Lower lobe of right lung (tissue), 2 donors: ENCODE data around the gene MGAT3. TPM values are rescaled to one million over a fixed set of nuclear protein-coding genes. Genes with fewer than 3 reads are reported as not detected.

ENCODE experiments used
- ATAC-seq, 2 donors: fragments of 200-7000 bp; cut with Tn5 transposase; one replicate each; pipeline ENCODE4 v1.9.1; 2020 to 2022; ENCODE audit warnings: mild to moderate bottlenecking in 2 of 2, moderate library complexity in 2 of 2
- DNase-seq: peaks from one replicate; pipeline ENCODE4 v3.0.0-alpha.2; 2020
- H3K27ac ChIP-seq: fragments of 200-600 bp; one replicate; pipeline ENCODE4 v1.8.0; 2022
- H3K27me3 ChIP-seq: fragments of 200-600 bp; one replicate; pipeline ENCODE4 v1.8.0; 2022; ENCODE audit warnings: low read depth
- H3K36me3 ChIP-seq: fragments of 200-600 bp; one replicate; pipeline ENCODE4 v1.8.0; 2022; ENCODE audit warnings: mild to moderate bottlenecking
- H3K4me1 ChIP-seq: fragments of 200-600 bp; one replicate; pipeline ENCODE4 v1.8.0; 2022
- H3K4me3 ChIP-seq: fragments of 200-600 bp; one replicate; pipeline ENCODE4 v1.8.0; 2022; ENCODE audit warnings: mild to moderate bottlenecking
- H3K9me3 ChIP-seq: fragments of 200-600 bp; one replicate; pipeline ENCODE4 v1.8.0; 2022
- CTCF ChIP-seq: fragments of 200-600 bp; IDR thresholded peaks from one replicate; pipeline ENCODE4 v1.8.0; 2022; ENCODE audit warnings: antibody characterized with exemption, mild to moderate bottlenecking
- intact Hi-C: fragments of 100-400 bp; cut with DNase I; formaldehyde crosslinking; loops from one replicate; pipeline ENCODE4 v1.11.0; 2022
- total RNA-seq: library from RNA; stranded (reverse); fragmentation: NEBNext Ultra II Directional; extraction: Animal tissue kit (Norgen Biotek cat#: 25700); gene quantifications from one replicate; pipeline ENCODE4 v1.2.1, GENCODE V29; 2021
- donor health status: DM: no; HTN: yes; CAD: no; lungs with severe emphysema.

MGAT3 gene
- total RNA-seq, 1 donor from 2014 or later: 41.5 TPM

- ATAC-seq (no peak), DNase-seq (no peak)
- no peaks in the 10 kb centered on the region for H3K27me3 ChIP-seq
- peaks cover 45% of the 10 kb centered on the region for H3K36me3 ChIP-seq
- H3K9me3 ChIP-seq: no peaks in the 10 kb centered on the region
- H3K27ac ChIP-seq: no peak overlapping the region
- intact Hi-C loops: no loop called here
- H3K4me1 ChIP-seq: peaks cover 6% of the 10 kb centered on the region
- H3K4me3 ChIP-seq: no peak overlapping the region
- no peak for TF ChIP-seq CTCF
These were observed 42.4 kb upstream of the MGAT3 start for GRCh38 chr22:39414377-39414776.

DNA sequence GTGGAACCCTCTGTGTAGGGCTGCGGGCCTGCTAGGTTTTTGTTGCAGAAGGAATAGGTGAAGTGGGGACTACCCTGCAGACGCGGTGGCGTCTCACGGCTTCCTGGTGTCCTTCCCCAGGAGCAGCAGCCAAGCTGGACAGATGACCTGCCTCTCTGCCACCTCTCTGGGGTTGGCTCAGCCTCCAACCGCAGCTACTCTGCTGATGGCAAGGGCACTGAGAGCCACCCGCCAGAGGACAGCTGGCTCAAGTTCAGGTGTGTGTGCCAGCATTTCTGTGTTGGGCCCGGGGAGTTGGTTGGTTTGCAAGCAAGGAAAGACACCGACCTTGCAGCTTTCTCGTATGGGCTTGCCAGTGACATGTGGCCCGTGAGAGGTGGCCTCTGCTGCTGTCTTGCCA is 41.9 kb upstream of the MGAT3 start:
- Histone ChIP-seq H3K27ac (no peak overlapping the region), H3K36me3 (peaks cover 49% of the 10 kb centered on the region), H3K9me3 (no peaks in the 10 kb centered on the region), H3K4me3 (no peak overlapping the region), H3K27me3 (no peaks in the 10 kb centered on the region), H3K4me1 (peaks cover 6% of the 10 kb centered on the region)
- no peak for TF ChIP-seq CTCF
- ATAC-seq (no peak), DNase-seq (no peak)
- intact Hi-C loops: no loop called here

- Histone ChIP-seq H3K4me3 (no peak overlapping the region), H3K4me1 (peaks cover 6% of the 10 kb centered on the region), H3K27me3 (no peaks in the 10 kb centered on the region), H3K27ac (no peak overlapping the region), H3K36me3 (peaks cover 55% of the 10 kb centered on the region), H3K9me3 (no peaks in the 10 kb centered on the region)
- intact Hi-C loops: no loop called here
- no peak for TF ChIP-seq CTCF
- DNase-seq (no peak), ATAC-seq (no peak)
These were observed 41.3 kb upstream of the MGAT3 start for GRCh38 chr22:39415506-39415905.

DNA sequence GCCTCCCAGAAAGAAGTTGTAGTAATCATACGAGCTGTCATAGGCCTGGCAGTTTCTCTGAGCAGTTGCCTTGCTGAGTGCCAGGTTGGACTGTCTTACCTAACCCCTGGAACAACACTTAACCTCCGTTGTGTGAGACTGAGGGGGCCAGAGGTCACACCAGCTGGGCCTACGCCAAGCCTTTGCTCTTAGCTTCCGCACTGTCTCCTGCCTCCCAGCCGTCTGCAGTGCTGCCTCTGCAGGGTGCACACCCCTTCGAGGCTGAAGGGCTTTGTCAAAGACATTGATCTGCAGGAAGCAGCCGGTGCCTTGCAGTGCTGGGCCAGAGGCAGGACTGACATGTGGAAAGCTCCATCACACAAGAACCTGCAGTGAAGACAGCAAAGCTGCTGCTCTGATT is 40.5 kb upstream of the MGAT3 start:
- ATAC-seq (no peak), DNase-seq (no peak)
- Histone ChIP-seq H3K4me3 (no peak overlapping the region), H3K36me3 (peaks cover 62% of the 10 kb centered on the region), H3K27me3 (no peaks in the 10 kb centered on the region), H3K9me3 (no peaks in the 10 kb centered on the region), H3K27ac (no peak overlapping the region), H3K4me1 (peaks cover 6% of the 10 kb centered on the region)
- intact Hi-C loops: no loop called here
- TF ChIP-seq CTCF: no peak

DNA sequence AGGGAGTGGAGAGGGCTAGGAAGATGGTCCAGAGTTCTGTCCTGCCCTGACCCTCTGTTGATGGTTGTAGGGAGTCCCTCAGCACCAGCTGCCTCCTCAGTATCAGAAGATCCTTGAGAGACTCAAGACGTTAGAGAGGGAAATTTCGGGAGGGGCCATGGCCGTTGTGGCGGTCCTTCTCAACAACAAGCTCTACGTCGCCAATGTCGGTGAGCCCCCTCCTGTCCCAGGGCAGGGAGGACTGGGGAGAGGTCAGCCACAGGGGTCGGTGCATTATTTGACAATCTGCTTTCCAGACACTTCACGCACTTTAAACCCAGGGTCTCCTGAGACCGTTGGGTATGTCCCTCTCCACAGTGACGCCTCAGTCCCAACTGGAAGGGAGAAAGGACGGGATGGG is 39.2 kb upstream of the MGAT3 start:
- intact Hi-C loops: no loop called here
- Histone ChIP-seq H3K4me3 (no peak overlapping the region), H3K27me3 (no peaks in the 10 kb centered on the region), H3K9me3 (no peaks in the 10 kb centered on the region), H3K36me3 (peaks cover 75% of the 10 kb centered on the region), H3K27ac (no peak overlapping the region), H3K4me1 (no peaks in the 10 kb centered on the region)
- ATAC-seq (no peak), DNase-seq (no peak)
- no peak for TF ChIP-seq CTCF

DNA sequence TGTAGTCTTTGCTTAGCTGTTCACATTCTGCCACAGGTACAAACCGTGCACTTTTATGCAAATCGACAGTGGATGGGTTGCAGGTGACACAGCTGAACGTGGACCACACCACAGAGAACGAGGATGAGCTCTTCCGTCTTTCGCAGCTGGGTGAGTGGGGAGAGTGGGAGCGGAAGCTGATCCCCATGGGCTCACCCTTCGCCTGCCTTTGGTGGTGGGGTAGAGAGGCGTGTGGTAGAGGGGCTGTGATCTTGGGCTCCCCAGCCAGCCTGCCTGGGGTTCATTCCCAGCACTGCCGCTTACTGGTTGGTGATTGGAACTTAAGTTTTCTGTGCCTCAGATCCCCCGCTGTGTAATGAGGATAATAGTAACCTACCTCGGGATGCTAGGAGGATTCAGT is 38.1 kb upstream of the MGAT3 start:
- no peaks in the 10 kb centered on the region for H3K4me1 ChIP-seq
- peaks cover 84% of the 10 kb centered on the region for H3K36me3 ChIP-seq
- ATAC-seq: no peak
- intact Hi-C loops: no loop called here
- no peak overlapping the region for H3K27ac ChIP-seq
- no peak for DNase-seq
- H3K27me3 ChIP-seq: no peaks in the 10 kb centered on the region
- no peaks in the 10 kb centered on the region for H3K9me3 ChIP-seq
- no peak for TF ChIP-seq CTCF
- H3K4me3 ChIP-seq: no peak overlapping the region
